Colonic mucosa (tissue), 4 donors: ENCODE results near the gene ANXA2. TPM values are rescaled to one million over a fixed set of nuclear protein-coding genes. Genes with fewer than 3 reads are reported as not detected.

ENCODE experiments used
- DNase-seq: peaks from one replicate; pipeline ENCODE4 v3.0.0-alpha.2; 2020
- H3K27ac ChIP-seq: fragments of 200-600 bp; one replicate; pipeline ENCODE4 v1.8.0; 2021
- H3K27me3 ChIP-seq: fragments of 200-600 bp; one replicate; pipeline ENCODE4 v1.8.0; 2021
- H3K36me3 ChIP-seq: fragments of 200-600 bp; one replicate; pipeline ENCODE4 v1.8.0; 2021
- H3K4me1 ChIP-seq: fragments of 200-600 bp; one replicate; pipeline ENCODE4 v1.8.0; 2021; ENCODE audit warnings: mild to moderate bottlenecking
- H3K4me3 ChIP-seq: fragments of 200-600 bp; one replicate; pipeline ENCODE4 v1.8.0; 2021
- H3K9ac ChIP-seq, 2 donors: one replicate each; pipeline ENCODE4 v1.7.0; 2013; ENCODE audit warnings: control low read depth in 2 of 2, low read depth in 2 of 2, low read length in 2 of 2
- H3K9me3 ChIP-seq: fragments of 200-600 bp; one replicate; pipeline ENCODE4 v1.8.0; 2021
- intact Hi-C: fragments of 100-400 bp; cut with DNase I; formaldehyde crosslinking; loops from one replicate; pipeline ENCODE4 v1.14.1; 2022
- total RNA-seq, 2 donors: library from RNA; stranded (reverse); fragmentation: NEBNext Ultra II Directional in 1 of 2; extraction: Animal tissue kit (Norgen Biotek cat#: 25700) in 1 of 2; gene quantifications; one replicate each; pipeline ENCODE4 v1.2.1, GENCODE V29; 2021
- TF ChIP-seq, protein P1 (sequence below): fragments of 200-600 bp; IDR thresholded peaks from one replicate; pipeline ENCODE4 v1.8.0; 2022; ENCODE audit warnings: antibody characterized with exemption, mild to moderate bottlenecking
- donor health status: healthy.
- donor health status: DM: no; HTN: no; CAD: no.
- donor health status: DM: no; HTN: no; CAD: no.

Gene ANXA2
- total RNA-seq, 2 donors from 2014 or later = 813 to 816 TPM

DNA sequence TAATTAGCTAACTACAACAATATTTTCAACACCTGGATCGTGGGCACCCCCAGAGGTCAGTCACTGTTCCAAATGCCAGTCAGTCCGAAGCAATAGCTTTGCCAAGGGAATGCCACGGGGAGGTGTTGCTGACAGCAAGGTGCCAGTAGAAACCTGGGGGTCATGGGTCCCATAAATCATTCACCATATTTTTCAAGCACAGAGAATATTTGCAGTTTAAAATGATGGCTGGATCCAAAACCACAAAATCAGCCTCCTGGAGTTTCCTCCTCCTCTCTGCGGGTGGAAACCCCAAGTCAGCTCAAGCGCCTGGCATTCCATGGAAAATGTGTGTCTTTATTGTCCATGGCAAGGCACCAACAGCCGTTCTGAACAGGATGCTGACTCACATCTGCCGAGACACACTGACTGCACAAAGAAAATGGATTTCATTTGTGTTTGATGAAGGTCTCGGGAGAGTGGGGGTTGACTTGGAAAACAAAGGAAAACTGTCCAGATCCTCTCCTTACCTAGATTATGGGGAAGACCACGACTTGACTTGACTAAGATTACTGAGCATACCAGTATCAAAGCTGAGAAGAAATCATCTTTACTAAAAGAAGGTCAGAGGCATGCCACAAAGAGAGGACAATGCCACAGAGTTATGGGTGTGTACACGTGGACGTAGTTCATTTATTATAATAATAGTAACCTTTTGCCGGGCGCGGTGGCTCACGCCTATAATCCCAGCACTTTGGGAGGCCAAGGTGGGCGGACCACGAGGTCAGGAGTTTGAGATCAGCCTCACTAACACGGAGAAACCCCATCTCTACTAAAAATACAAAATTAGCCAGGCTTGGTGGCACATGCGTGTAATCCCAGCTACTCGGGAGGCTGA is 26.4 kb downstream of the ANXA2 start:
- peaks cover 21% of the 10 kb centered on the region for H3K4me1 ChIP-seq
- H3K4me3 ChIP-seq = no peak overlapping the region
- H3K9me3 ChIP-seq = no peaks in the 10 kb centered on the region
- TF ChIP-seq, protein P1, sequence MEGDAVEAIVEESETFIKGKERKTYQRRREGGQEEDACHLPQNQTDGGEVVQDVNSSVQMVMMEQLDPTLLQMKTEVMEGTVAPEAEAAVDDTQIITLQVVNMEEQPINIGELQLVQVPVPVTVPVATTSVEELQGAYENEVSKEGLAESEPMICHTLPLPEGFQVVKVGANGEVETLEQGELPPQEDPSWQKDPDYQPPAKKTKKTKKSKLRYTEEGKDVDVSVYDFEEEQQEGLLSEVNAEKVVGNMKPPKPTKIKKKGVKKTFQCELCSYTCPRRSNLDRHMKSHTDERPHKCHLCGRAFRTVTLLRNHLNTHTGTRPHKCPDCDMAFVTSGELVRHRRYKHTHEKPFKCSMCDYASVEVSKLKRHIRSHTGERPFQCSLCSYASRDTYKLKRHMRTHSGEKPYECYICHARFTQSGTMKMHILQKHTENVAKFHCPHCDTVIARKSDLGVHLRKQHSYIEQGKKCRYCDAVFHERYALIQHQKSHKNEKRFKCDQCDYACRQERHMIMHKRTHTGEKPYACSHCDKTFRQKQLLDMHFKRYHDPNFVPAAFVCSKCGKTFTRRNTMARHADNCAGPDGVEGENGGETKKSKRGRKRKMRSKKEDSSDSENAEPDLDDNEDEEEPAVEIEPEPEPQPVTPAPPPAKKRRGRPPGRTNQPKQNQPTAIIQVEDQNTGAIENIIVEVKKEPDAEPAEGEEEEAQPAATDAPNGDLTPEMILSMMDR = no peak
- H3K9ac ChIP-seq = peak overlapping the region in 1 of 2 donors; percentile 78
- no peaks in the 10 kb centered on the region for H3K27me3 ChIP-seq
- peak overlapping the region; percentile 75 for H3K27ac ChIP-seq
- DNase-seq = peak; percentile 79
- intact Hi-C loops = no loop called here
- H3K36me3 ChIP-seq = no peaks in the 10 kb centered on the region

DNA sequence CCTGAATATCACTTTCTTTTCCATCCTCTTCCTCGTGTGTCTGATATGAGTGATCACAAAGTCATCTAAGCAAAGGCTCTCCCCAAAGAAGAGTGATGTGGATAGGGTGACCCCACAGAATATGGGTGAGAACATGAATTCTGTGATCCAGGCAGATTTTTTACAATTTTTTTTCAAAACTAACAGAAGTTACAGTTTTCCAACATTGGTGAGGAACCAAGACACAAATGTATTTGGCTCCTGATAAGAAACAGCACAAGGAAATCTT is 27.0 kb downstream of the ANXA2 start:
- Histone ChIP-seq H3K36me3 (no peaks in the 10 kb centered on the region), H3K4me1 (peaks cover 21% of the 10 kb centered on the region), H3K27me3 (no peaks in the 10 kb centered on the region), H3K4me3 (no peak overlapping the region), H3K9ac (peak overlapping the region in 1 of 2 donors; percentile 78), H3K27ac (peak overlapping the region; percentile 75), H3K9me3 (no peaks in the 10 kb centered on the region)
- intact Hi-C loops = no loop called here
- TF ChIP-seq, protein P1 = no peak
- no peak for DNase-seq

DNA sequence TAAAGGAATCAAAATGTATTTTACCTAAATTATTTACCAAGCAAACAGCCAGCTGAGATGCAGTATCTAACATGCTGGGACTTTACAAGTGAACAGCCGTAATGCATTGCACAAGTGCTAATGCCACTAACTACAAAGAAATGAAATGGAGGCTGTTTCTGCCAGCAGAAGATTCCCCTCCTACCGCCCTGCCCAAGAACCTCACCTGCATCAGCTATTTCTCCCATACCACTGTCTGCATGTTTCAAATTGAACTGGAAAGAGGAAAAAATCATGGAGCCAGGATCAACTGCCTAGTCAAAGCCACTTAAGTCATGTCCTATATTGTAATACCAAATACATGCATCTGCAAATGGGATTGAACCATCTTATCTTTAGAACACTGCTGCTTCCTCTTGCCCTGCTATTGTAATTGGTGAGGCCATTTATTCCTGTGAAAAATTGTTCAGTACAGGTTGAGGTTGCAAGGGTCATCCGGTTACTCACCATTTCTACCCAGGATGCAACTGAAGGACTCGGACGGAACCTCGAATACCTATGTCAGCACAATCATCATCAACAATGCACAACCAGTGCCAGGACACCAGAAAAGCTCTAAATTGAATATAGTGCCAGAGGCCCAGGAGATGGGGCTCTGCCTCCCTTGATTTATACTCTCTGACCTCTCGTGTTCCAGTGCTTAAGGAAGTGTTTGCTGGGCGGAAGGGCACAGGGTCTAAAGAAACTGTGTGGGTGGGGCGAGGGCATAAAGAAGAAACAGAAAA is 27.5 kb downstream of the ANXA2 start:
- H3K4me1 ChIP-seq = peaks cover 21% of the 10 kb centered on the region
- TF ChIP-seq, protein P1 = no peak
- H3K9me3 ChIP-seq = no peaks in the 10 kb centered on the region
- intact Hi-C loops = no loop called here
- no peaks in the 10 kb centered on the region for H3K36me3 ChIP-seq
- peak overlapping the region in 1 of 2 donors; percentile 78 for H3K9ac ChIP-seq
- DNase-seq = peak; percentile 45
- H3K27me3 ChIP-seq = no peaks in the 10 kb centered on the region
- H3K4me3 ChIP-seq = no peak overlapping the region
- peak overlapping the region; percentile 75 for H3K27ac ChIP-seq

DNA sequence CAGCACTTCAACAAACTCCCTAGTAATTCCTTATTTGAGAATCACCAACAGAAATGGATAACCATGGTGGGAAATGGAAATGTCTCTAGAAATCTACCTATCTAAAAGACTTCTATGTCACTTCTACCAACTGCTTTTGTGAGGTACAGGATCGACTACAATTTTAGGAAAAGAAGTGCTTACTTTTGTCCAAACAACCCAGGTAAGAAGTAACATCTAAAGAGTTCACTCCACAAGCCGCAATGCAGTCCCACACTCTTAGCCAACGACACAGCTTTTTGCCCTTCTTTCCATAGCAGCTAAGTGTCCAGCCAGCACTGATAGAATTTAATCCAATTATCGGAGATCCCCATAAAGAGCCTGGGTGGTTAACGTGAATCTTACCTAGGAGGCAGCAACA is 28.1 kb downstream of the ANXA2 start:
- TF ChIP-seq, protein P1 = no peak
- intact Hi-C loops = no loop called here
- no peaks in the 10 kb centered on the region for H3K27me3 ChIP-seq
- no peak overlapping the region for H3K27ac ChIP-seq
- H3K9ac ChIP-seq = no peak overlapping the region
- no peak overlapping the region for H3K4me3 ChIP-seq
- H3K9me3 ChIP-seq = no peaks in the 10 kb centered on the region
- peaks cover 18% of the 10 kb centered on the region for H3K4me1 ChIP-seq
- no peaks in the 10 kb centered on the region for H3K36me3 ChIP-seq
- no peak for DNase-seq

DNA sequence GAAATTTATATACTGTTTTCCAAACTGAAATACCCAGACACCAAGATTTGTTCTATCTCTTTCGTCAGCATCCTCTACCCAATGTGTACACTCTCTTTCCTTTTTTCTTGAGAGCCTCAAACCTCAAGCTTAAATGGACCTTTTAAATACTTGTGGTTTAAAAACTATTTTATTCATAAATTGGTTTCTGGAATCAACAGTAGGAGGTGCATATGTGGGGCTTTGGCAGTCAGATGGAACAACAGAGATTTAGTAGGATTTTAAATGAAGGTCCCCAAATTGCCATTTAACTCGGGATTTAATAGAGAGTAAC is 33.2 kb downstream of the ANXA2 start:
- DNase-seq = no peak
- no peak overlapping the region for H3K27ac ChIP-seq
- no peak overlapping the region for H3K9ac ChIP-seq
- H3K27me3 ChIP-seq = no peaks in the 10 kb centered on the region
- H3K4me1 ChIP-seq = peaks cover 6% of the 10 kb centered on the region
- H3K36me3 ChIP-seq = no peaks in the 10 kb centered on the region
- H3K4me3 ChIP-seq = no peak overlapping the region
- no peaks in the 10 kb centered on the region for H3K9me3 ChIP-seq
- TF ChIP-seq, protein P1 = no peak
- intact Hi-C loops = no loop called here
